ENCODE measurements around the gene MRTFA. TPM values are rescaled to one million over a fixed set of nuclear protein-coding genes. Genes with fewer than 3 reads are reported as not detected.

MRTFA gene
- total and polyA plus RNA-seq, 4 donors: 7.5 to 22.0 (median 9.6) TPM

DNA sequence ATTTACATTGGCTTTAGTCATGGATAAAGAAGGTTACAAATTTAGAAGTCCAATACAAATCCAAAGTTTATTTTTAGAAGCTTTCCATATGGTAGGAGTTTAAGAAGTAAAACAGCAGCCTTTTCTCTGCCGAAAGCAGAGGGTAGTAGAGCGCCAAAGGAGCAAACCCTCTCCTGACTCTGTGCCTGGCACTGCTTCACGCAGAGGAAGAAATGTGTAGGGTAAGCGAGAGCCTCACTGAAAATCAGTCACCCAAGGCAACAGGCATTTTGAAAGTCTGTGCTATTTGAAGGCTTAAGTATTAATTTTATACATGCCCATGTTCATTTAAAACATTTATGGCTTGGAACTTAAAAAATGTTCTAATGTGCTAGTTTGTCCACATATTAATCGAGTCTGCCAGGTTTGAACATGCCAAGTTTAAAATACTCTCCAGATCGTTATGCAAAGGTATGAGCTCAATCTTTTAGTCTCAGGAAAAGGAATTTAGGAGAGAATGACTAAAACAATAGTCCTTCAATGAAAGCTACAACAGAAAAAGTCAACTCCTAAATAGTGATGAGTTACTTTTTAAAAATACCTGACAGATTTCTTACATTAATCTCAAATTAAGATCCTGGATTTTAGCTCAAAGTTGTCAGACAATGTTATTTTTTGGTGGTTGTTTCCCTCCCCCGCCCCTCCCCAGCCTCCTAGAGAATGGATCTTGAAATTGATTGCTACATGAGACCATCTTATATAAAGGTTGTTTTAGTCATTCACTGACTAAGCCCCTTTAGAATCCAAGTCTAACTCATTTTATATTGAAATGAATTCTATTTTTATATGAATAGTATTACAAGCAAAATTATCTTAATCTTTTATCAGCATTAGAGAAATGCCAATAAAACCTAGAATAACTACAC is 38.7 kb downstream of the MRTFA start:
- Histone ChIP-seq H3K27me3 (ENCODE audit: control insufficient read depth in 4 of 4, insufficient read depth in 4 of 4, low read length in 3 of 4) (no peaks in the 10 kb centered on the region), H3K27ac (ENCODE audit: low read depth in 1 of 2, low read length in 2 of 2) (no peak overlapping the region), H3K4me1 (ENCODE audit: control insufficient read depth in 4 of 4, insufficient read depth in 4 of 4, low read length in 3 of 4) (peaks cover 0 to 8% (median 6%) of the 10 kb centered on the region in 4 donors), H3K9me3 (ENCODE audit: control insufficient read depth in 4 of 4, low read length in 3 of 4) (no peaks in the 10 kb centered on the region), H3K4me3 (ENCODE audit: low read depth in 1 of 3, low read length in 3 of 3) (no peak overlapping the region), H3K36me3 (ENCODE audit: control insufficient read depth in 4 of 4, insufficient read depth in 3 of 4, low read depth in 1 of 4, low read length in 3 of 4) (no peaks in the 10 kb centered on the region), H3K9ac (ENCODE audit: low read depth in 1 of 2, low read length in 2 of 2) (no peak overlapping the region)
- DNase-seq (ENCODE audit: low spot score): no peak
- TF ChIP-seq NR2F2 (IDR thresholded peaks at IDR 0.05): no peak
- TF ChIP-seq FOXA2 (IDR thresholded peaks at IDR 0.05): no peak
- 75% methylated on average over 7 of the region's 7 CpGs for WGBS

DNA sequence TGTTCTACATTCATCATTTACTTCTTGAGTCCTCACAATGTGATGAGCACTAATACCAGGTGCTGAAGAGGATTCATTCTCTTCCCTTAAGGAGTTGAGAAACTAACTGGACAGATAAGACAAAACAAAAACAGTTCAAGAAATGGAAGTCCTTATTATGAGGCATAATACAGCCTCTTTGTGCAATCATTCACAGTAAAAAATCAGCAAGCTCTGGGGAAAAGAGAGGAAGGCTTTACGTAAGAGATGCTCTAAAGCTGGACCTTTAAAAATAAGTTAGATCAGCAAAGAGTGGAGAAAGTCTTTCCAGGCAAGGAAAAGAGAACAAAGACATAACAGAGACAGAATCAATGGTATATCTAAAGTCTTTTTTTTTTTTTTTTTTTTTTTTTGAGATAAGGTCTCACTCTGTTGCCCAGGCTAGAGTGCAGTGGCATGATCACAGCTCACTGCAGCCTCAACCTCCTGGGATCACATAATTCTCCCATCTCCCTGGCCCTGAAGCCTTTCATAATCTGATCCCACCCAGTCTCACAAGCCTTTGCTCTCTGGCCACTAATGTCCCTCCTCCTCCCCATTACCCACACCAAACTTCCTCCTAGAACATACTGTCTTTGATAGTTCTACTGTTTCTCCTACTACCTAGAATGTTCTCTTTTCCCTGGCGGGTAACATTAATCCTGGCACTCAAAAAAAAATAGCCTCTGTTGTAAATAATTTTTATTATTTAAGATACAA is 40.9 kb downstream of the MRTFA start:
- no peak overlapping the region for H3K27ac ChIP-seq (ENCODE audit: low read depth in 1 of 2, low read length in 2 of 2)
- 95% methylated on average over 2 of the region's 2 CpGs for WGBS

DNA sequence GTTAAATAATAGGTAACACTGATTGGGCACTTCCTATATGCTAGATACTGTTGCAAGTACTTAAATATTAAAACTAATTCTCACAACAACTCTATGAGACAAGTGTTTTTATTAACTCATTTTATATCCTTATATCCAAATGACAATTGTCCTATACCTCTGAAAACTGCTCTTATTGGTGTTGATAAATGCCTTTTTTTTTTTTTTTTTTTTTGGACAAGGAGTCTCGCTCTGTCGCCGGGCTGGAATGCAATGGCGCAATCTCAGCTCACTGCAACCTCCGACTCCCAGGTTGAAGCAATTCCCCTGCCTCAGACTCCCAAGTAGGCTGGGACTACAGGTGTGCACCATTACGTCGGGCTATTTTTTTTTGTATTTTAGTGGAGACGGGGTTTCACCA is 41.6 kb downstream of the MRTFA start:
- WGBS: 76% methylated on average over 8 of the region's 8 CpGs
- H3K4me3 ChIP-seq (ENCODE audit: low read depth in 1 of 3, low read length in 3 of 3): no peak overlapping the region
- no peak for DNase-seq (ENCODE audit: low spot score)
- no peak overlapping the region for H3K27ac ChIP-seq (ENCODE audit: low read depth in 1 of 2, low read length in 2 of 2)
- no peak overlapping the region for H3K9ac ChIP-seq (ENCODE audit: low read depth in 1 of 2, low read length in 2 of 2)
- H3K36me3 ChIP-seq (ENCODE audit: control insufficient read depth in 4 of 4, insufficient read depth in 3 of 4, low read depth in 1 of 4, low read length in 3 of 4): no peaks in the 10 kb centered on the region
- no peaks in the 10 kb centered on the region for H3K9me3 ChIP-seq (ENCODE audit: control insufficient read depth in 4 of 4, low read length in 3 of 4)
- no peaks in the 10 kb centered on the region for H3K27me3 ChIP-seq (ENCODE audit: control insufficient read depth in 4 of 4, insufficient read depth in 4 of 4, low read length in 3 of 4)
- H3K4me1 ChIP-seq (ENCODE audit: control insufficient read depth in 4 of 4, insufficient read depth in 4 of 4, low read length in 3 of 4): peaks cover 0 to 8% (median 6%) of the 10 kb centered on the region in 4 donors
- TF ChIP-seq, protein P1, sequence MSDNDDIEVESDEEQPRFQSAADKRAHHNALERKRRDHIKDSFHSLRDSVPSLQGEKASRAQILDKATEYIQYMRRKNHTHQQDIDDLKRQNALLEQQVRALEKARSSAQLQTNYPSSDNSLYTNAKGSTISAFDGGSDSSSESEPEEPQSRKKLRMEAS (IDR thresholded peaks at IDR 0.05): no peak
- no peak for TF ChIP-seq TAF1 (conservative IDR thresholded peaks at IDR 0.05)
- no peak for TF ChIP-seq HNF4A (conservative IDR thresholded peaks at IDR 0.05)
- no peak for TF ChIP-seq GABPA (IDR thresholded peaks at IDR 0.05 in 1 of 2, conservative IDR thresholded peaks at IDR 0.05 in 1 of 2)
- TF ChIP-seq, protein P2, sequence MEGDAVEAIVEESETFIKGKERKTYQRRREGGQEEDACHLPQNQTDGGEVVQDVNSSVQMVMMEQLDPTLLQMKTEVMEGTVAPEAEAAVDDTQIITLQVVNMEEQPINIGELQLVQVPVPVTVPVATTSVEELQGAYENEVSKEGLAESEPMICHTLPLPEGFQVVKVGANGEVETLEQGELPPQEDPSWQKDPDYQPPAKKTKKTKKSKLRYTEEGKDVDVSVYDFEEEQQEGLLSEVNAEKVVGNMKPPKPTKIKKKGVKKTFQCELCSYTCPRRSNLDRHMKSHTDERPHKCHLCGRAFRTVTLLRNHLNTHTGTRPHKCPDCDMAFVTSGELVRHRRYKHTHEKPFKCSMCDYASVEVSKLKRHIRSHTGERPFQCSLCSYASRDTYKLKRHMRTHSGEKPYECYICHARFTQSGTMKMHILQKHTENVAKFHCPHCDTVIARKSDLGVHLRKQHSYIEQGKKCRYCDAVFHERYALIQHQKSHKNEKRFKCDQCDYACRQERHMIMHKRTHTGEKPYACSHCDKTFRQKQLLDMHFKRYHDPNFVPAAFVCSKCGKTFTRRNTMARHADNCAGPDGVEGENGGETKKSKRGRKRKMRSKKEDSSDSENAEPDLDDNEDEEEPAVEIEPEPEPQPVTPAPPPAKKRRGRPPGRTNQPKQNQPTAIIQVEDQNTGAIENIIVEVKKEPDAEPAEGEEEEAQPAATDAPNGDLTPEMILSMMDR (IDR thresholded peaks at IDR 0.05; ENCODE audit: low read depth, low read length, missing input control): no peak
- TF ChIP-seq, protein P3, sequence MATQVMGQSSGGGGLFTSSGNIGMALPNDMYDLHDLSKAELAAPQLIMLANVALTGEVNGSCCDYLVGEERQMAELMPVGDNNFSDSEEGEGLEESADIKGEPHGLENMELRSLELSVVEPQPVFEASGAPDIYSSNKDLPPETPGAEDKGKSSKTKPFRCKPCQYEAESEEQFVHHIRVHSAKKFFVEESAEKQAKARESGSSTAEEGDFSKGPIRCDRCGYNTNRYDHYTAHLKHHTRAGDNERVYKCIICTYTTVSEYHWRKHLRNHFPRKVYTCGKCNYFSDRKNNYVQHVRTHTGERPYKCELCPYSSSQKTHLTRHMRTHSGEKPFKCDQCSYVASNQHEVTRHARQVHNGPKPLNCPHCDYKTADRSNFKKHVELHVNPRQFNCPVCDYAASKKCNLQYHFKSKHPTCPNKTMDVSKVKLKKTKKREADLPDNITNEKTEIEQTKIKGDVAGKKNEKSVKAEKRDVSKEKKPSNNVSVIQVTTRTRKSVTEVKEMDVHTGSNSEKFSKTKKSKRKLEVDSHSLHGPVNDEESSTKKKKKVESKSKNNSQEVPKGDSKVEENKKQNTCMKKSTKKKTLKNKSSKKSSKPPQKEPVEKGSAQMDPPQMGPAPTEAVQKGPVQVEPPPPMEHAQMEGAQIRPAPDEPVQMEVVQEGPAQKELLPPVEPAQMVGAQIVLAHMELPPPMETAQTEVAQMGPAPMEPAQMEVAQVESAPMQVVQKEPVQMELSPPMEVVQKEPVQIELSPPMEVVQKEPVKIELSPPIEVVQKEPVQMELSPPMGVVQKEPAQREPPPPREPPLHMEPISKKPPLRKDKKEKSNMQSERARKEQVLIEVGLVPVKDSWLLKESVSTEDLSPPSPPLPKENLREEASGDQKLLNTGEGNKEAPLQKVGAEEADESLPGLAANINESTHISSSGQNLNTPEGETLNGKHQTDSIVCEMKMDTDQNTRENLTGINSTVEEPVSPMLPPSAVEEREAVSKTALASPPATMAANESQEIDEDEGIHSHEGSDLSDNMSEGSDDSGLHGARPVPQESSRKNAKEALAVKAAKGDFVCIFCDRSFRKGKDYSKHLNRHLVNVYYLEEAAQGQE (IDR thresholded peaks at IDR 0.05): no peak
- TF ChIP-seq JUND (IDR thresholded peaks at IDR 0.05): no peak
- TF ChIP-seq, protein P4, sequence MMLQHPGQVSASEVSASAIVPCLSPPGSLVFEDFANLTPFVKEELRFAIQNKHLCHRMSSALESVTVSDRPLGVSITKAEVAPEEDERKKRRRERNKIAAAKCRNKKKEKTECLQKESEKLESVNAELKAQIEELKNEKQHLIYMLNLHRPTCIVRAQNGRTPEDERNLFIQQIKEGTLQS (IDR thresholded peaks at IDR 0.05): no peak
- no peak for TF ChIP-seq NR2F2 (IDR thresholded peaks at IDR 0.05)
- no peak for TF ChIP-seq RAD21 (IDR thresholded peaks at IDR 0.05)

More for the DNA sequence above, 40.9 kb downstream of the MRTFA start:
- Histone ChIP-seq H3K4me3 (ENCODE audit: low read depth in 1 of 3, low read length in 3 of 3) (no peak overlapping the region), H3K4me1 (ENCODE audit: control insufficient read depth in 4 of 4, insufficient read depth in 4 of 4, low read length in 3 of 4) (peaks cover 0 to 8% (median 6%) of the 10 kb centered on the region in 4 donors), H3K9ac (ENCODE audit: low read depth in 1 of 2, low read length in 2 of 2) (no peak overlapping the region), H3K9me3 (ENCODE audit: control insufficient read depth in 4 of 4, low read length in 3 of 4) (no peaks in the 10 kb centered on the region), H3K27me3 (ENCODE audit: control insufficient read depth in 4 of 4, insufficient read depth in 4 of 4, low read length in 3 of 4) (no peaks in the 10 kb centered on the region), H3K36me3 (ENCODE audit: control insufficient read depth in 4 of 4, insufficient read depth in 3 of 4, low read depth in 1 of 4, low read length in 3 of 4) (no peaks in the 10 kb centered on the region)
- no peak for DNase-seq (ENCODE audit: low spot score)
- TF ChIP-seq RAD21 (IDR thresholded peaks at IDR 0.05) (no peak), HNF4G (IDR thresholded peaks at IDR 0.05) (no peak), JUND (IDR thresholded peaks at IDR 0.05) (no peak)
- TF ChIP-seq, protein P1 (IDR thresholded peaks at IDR 0.05): no peak
- TF ChIP-seq, protein P5, sequence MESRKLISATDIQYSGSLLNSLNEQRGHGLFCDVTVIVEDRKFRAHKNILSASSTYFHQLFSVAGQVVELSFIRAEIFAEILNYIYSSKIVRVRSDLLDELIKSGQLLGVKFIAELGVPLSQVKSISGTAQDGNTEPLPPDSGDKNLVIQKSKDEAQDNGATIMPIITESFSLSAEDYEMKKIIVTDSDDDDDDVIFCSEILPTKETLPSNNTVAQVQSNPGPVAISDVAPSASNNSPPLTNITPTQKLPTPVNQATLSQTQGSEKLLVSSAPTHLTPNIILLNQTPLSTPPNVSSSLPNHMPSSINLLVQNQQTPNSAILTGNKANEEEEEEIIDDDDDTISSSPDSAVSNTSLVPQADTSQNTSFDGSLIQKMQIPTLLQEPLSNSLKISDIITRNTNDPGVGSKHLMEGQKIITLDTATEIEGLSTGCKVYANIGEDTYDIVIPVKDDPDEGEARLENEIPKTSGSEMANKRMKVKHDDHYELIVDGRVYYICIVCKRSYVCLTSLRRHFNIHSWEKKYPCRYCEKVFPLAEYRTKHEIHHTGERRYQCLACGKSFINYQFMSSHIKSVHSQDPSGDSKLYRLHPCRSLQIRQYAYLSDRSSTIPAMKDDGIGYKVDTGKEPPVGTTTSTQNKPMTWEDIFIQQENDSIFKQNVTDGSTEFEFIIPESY (IDR thresholded peaks at IDR 0.05): no peak
- TF ChIP-seq, protein P4 (IDR thresholded peaks at IDR 0.05): no peak
